Measurements from ENCODE around the gene AOPEP. TPM values are rescaled to one million over a fixed set of nuclear protein-coding genes. Genes with fewer than 3 reads are reported as not detected.
"Not testable (repeated sequence)": the region's sequence is repeated elsewhere in the genome, so short reads cannot be mapped to it uniquely, and the experiment has no call there.

The AOPEP gene
- polyA plus RNA-seq, 2 of the 4 experiments (the other 2 are of a cell fraction): 226 to 266 TPM

DNA sequence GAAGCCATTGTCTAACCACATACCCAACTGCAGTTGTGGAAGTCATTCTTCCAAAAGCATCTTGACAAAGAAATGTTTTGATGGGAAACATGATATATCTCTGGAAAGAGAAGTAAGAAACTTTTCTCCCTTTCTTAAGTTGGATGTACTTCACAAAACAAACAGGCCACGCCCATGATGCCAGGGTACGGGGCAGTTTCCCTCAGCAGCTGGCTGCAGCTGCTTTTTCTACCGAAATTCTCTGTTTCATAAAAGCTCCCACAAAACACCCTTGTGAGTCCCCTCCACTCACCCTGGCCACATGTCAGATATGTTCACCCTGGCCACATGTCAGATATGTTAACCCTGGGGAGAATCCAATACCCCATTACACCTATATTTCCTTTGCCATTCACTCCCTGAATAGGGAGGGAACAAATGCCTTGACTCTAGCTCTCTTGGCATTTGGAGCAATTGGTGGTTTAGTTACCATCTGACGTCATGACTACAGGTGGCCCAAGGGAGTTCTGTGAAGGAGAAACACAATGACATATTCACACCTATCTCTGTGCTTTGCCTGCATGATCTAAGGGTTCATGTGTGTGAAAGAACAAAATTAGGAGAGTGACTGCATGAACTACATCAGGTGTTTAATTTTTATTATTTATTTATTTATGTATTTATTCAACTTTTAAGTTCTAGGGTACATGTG is 103.0 kb downstream of the AOPEP start:
- FAIRE-seq (no peak), DNase-seq (ENCODE audit: low read depth in 1 of 2, low spot score in 1 of 2) (no peak), ATAC-seq (no peak)
- Histone ChIP-seq H3K9me3 (peaks cover 9% of the 10 kb centered on the region; the same call in 2 of the 3 replicates), H3K4me2 (peak overlapping the region; percentile 62), H3K4me3 (no peak overlapping the region), H3K27ac (peak overlapping the region; percentile 80 to 83), H3K4me1 (peaks cover 53% of the 10 kb centered on the region)
- WGBS (ENCODE audit: missing lambda C conversion rate): 73% methylated on average over 4 of the region's 4 CpGs
- ChIA-PET POLR2A (no interaction called here), CTCF (interaction anchor here (0.9 to 1.2 kb wide), 2 partner anchors 10 to 11 kb away, joined by 3 read pairs; no protein-coding TSS in a partner anchor)
- TF ChIP-seq POLR2A (IDR thresholded peaks at IDR 0.05; ENCODE audit: low read length) (no peak), CBX2 (IDR thresholded peaks at IDR 0.05; ENCODE audit: borderline replicate concordance, low read depth) (no peak), TP53 (CRISPR knock-in tag; IDR thresholded peaks at IDR 0.05) (no peak), RCOR1 (IDR thresholded peaks at IDR 0.05; ENCODE audit: low read depth, low read length) (no peak), HDAC2 (IDR thresholded peaks at IDR 0.05) (no peak), POLR2AphosphoS2 (conservative IDR thresholded peaks at IDR 0.05; ENCODE audit: low read length) (no peak), CHD2 (IDR thresholded peaks at IDR 0.05; ENCODE audit: low read length, partially characterized antibody) (no peak), KDM1A (IDR thresholded peaks at IDR 0.05; ENCODE audit: low read depth) (no peak), JUN (IDR thresholded peaks at IDR 0.05) (no peak), FOSL2 (IDR thresholded peaks at IDR 0.05) (no peak), FOSL2 (CRISPR knock-in tag; IDR thresholded peaks at IDR 0.05) (no peak), HEYL (CRISPR knock-in tag; IDR thresholded peaks at IDR 0.05) (no peak), HOXB13 (CRISPR knock-in tag; IDR thresholded peaks at IDR 0.05; ENCODE audit: low read depth) (no peak)
- TF ChIP-seq, protein P1, sequence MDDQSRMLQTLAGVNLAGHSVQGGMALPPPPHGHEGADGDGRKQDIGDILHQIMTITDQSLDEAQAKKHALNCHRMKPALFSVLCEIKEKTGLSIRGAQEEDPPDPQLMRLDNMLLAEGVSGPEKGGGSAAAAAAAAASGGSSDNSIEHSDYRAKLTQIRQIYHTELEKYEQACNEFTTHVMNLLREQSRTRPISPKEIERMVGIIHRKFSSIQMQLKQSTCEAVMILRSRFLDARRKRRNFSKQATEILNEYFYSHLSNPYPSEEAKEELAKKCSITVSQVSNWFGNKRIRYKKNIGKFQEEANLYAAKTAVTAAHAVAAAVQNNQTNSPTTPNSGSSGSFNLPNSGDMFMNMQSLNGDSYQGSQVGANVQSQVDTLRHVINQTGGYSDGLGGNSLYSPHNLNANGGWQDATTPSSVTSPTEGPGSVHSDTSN (IDR thresholded peaks at IDR 0.05): no peak
- TF ChIP-seq, protein P2, sequence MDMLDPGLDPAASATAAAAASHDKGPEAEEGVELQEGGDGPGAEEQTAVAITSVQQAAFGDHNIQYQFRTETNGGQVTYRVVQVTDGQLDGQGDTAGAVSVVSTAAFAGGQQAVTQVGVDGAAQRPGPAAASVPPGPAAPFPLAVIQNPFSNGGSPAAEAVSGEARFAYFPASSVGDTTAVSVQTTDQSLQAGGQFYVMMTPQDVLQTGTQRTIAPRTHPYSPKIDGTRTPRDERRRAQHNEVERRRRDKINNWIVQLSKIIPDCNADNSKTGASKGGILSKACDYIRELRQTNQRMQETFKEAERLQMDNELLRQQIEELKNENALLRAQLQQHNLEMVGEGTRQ (IDR thresholded peaks at IDR 0.05): no peak
- TF ChIP-seq, protein P3, sequence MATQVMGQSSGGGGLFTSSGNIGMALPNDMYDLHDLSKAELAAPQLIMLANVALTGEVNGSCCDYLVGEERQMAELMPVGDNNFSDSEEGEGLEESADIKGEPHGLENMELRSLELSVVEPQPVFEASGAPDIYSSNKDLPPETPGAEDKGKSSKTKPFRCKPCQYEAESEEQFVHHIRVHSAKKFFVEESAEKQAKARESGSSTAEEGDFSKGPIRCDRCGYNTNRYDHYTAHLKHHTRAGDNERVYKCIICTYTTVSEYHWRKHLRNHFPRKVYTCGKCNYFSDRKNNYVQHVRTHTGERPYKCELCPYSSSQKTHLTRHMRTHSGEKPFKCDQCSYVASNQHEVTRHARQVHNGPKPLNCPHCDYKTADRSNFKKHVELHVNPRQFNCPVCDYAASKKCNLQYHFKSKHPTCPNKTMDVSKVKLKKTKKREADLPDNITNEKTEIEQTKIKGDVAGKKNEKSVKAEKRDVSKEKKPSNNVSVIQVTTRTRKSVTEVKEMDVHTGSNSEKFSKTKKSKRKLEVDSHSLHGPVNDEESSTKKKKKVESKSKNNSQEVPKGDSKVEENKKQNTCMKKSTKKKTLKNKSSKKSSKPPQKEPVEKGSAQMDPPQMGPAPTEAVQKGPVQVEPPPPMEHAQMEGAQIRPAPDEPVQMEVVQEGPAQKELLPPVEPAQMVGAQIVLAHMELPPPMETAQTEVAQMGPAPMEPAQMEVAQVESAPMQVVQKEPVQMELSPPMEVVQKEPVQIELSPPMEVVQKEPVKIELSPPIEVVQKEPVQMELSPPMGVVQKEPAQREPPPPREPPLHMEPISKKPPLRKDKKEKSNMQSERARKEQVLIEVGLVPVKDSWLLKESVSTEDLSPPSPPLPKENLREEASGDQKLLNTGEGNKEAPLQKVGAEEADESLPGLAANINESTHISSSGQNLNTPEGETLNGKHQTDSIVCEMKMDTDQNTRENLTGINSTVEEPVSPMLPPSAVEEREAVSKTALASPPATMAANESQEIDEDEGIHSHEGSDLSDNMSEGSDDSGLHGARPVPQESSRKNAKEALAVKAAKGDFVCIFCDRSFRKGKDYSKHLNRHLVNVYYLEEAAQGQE (IDR thresholded peaks at IDR 0.05): no peak

DNA sequence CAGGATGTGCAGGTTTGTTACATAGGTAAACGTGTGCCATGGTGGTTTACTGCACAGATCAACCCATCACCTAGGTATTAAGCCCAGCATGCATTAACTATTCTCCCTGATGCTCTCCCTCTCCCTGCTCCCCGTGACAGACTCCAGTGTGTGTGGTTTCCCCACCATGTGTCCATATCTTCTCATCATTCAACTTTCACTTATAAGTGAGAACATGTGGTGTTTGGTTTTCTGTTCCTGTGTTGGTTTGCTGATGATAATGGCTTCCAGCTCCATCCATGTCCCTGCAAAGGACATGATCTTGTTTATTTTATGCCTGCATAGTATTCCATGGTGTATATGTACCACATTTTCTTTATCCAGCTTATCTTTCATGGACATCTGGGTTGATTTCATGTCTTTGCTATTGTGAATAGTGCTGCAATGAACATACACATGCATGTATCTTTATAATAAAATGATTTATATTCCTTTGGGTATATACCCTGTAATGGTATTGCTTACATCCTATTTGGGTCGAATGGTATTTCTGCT is 103.6 kb downstream of the AOPEP start:
- FAIRE-seq; H3K9me3 ChIP-seq; H3K4me3 ChIP-seq; ATAC-seq; H3K4me2 ChIP-seq; POLR2A ChIA-PET; DNase-seq (ENCODE audit: low read depth in 1 of 2, low spot score in 1 of 2): not testable (repeated sequence)
- peaks cover 47% of the 10 kb centered on the region for H3K4me1 ChIP-seq
- H3K27ac ChIP-seq: peak overlapping the region; percentile 80 to 83; a peak in 3 of 6 replicates
- CTCF ChIA-PET: interaction anchor here (1.0 to 1.2 kb wide), 2 partner anchors 12 to 17 kb away, joined by 3 read pairs; no protein-coding TSS in a partner anchor
- 64% methylated on average over 3 of the region's 3 CpGs for WGBS (ENCODE audit: missing lambda C conversion rate)

DNA sequence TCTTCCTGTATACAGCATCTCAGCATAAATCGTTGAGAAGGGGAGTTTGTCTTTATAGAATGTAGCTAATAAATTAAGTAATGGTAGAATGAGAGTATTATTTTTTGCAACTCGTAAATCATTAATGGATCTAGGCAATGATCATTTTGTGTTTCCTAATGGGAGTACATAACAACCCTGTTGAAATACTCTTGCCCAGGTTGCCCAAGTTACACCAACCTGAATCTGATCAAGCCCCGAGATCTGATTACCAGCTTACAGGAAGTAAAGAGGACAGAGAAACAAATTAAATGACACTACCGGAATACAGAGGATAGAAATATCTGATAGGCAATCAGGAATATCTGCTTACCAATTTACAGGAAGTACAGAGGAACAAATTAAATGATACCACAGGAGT is 107.3 kb downstream of the AOPEP start:
- no peak for FAIRE-seq
- WGBS (ENCODE audit: missing lambda C conversion rate): 90% methylated on average over 4 of the region's 4 CpGs
- peaks cover 28% of the 10 kb centered on the region; the same call in 2 of the 3 replicates for H3K9me3 ChIP-seq
- peak overlapping the region in 1 of 2 experiments; percentile 28; a peak in 2 of 6 replicates for H3K27ac ChIP-seq
- H3K4me1 ChIP-seq: peaks cover 11% of the 10 kb centered on the region
- no peak overlapping the region for H3K4me2 ChIP-seq
- no peak for ATAC-seq
- ChIA-PET CTCF (interaction anchor here (1.3 to 2.0 kb wide), 2 partner anchors 12 to 123 kb away, joined by 3 to 5 read pairs; no protein-coding TSS in a partner anchor), POLR2A (no interaction called here)
- H3K4me3 ChIP-seq: no peak overlapping the region
- DNase-seq (ENCODE audit: low read depth in 1 of 2, low spot score in 1 of 2): no peak
- TF ChIP-seq RARB (CRISPR knock-in tag; IDR thresholded peaks at IDR 0.05) (no peak), ZNF302 (CRISPR knock-in tag; IDR thresholded peaks at IDR 0.05) (no peak), ZC3H11A (IDR thresholded peaks at IDR 0.05) (no peak), NPAS2 (CRISPR knock-in tag; IDR thresholded peaks at IDR 0.05; ENCODE audit: borderline replicate concordance) (no peak), GATA3 (IDR thresholded peaks at IDR 0.05; ENCODE audit: borderline replicate concordance) (no peak), NR3C1 (IDR thresholded peaks at IDR 0.05) (no peak), PHF8 (IDR thresholded peaks at IDR 0.05; ENCODE audit: borderline replicate concordance, low read depth) (no peak), RAD21 (conservative IDR thresholded peaks at IDR 0.05 in 1 of 2, IDR thresholded peaks at IDR 0.05 in 1 of 2) (no peak), TFCP2L1 (CRISPR knock-in tag; IDR thresholded peaks at IDR 0.05) (no peak), HOXA7 (CRISPR knock-in tag; IDR thresholded peaks at IDR 0.05) (no peak)
- TF ChIP-seq, protein P4, sequence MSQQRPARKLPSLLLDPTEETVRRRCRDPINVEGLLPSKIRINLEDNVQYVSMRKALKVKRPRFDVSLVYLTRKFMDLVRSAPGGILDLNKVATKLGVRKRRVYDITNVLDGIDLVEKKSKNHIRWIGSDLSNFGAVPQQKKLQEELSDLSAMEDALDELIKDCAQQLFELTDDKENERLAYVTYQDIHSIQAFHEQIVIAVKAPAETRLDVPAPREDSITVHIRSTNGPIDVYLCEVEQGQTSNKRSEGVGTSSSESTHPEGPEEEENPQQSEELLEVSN (IDR thresholded peaks at IDR 0.05; ENCODE audit: borderline replicate concordance, low read depth): no peak
- TF ChIP-seq, protein P5, sequence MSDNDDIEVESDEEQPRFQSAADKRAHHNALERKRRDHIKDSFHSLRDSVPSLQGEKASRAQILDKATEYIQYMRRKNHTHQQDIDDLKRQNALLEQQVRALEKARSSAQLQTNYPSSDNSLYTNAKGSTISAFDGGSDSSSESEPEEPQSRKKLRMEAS (IDR thresholded peaks at IDR 0.05): no peak
- TF ChIP-seq, protein P2 (IDR thresholded peaks at IDR 0.05): no peak
